Activated CD4-positive, CD25-positive, alpha-beta regulatory T cell treated with anti-CD3 and anti-CD28 coated beads, Interleukin-2, amount 50 U/mL, for 24 hours (primary cell): ENCODE results near the gene KIFC1.
"Not testable (repeated sequence)": the region's sequence is repeated elsewhere in the genome, so short reads cannot be mapped to it uniquely, and the experiment has no call there.

Experiments used
- ATAC-seq, 2 donors: fragments of 150-1000 bp; cut with Tn5 transposase; one replicate each; pipeline ENCODE4 v1.10.0; 2021; ENCODE audit warnings: mild to moderate bottlenecking in 1 of 2, moderate library complexity in 1 of 2

KIFC1 gene

DNA sequence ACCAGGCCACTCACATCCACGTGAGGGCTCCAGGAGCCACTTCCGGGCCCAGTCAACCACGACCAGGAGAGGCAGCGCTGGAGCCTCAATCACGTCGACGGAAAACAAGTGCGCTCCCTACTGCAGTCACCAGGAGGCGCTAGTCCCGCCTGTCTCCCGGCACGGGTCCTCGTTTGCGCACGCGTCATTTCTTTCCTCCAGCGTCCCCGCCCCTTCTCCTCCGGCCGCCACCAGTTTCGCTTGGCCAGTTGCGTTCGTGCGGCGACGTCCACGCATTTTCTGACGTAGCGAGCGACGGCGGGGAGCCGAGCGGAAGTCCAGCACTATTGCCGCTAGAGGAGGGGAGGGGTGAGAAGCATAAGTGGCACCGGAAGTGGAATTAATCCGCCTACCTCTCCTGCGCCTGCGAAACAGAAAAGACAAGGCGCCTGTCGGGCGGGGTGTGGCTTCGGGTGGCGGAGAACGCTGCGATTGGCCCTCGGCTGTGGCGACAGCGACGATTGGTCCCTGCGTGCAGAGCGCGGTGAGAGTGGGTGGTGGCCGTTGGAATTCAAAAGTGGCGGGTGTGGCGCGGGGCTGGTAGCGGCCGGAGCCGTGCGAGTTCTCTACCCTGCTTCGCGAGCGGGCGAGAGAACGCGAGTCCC is at the start of gene KIFC1:
KIFC1 (plus strand) TSS at position 546 of the 644 bp plus-strand sequence. CDS start 163 bp downstream, outside the sequence.
- peak; percentile 96 for ATAC-seq

DNA sequence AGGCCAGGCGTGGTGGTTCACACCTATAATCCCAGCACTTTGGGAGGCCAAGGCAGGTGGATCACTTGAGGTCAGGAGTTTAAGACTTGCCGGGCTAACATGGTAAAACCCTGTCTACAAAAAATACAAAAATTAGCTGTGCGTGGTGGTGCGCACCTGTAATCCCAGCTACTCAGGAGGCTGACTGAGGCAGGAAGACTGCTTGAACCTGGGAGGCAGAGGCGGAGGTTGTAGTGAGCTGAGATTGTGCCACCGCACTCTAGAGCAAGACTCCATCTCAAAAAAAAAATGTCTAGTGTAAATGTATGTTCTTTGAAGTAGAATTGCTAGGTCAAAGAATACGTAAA is 48.0 kb upstream of the KIFC1 start:
- not testable (repeated sequence) for ATAC-seq

DNA sequence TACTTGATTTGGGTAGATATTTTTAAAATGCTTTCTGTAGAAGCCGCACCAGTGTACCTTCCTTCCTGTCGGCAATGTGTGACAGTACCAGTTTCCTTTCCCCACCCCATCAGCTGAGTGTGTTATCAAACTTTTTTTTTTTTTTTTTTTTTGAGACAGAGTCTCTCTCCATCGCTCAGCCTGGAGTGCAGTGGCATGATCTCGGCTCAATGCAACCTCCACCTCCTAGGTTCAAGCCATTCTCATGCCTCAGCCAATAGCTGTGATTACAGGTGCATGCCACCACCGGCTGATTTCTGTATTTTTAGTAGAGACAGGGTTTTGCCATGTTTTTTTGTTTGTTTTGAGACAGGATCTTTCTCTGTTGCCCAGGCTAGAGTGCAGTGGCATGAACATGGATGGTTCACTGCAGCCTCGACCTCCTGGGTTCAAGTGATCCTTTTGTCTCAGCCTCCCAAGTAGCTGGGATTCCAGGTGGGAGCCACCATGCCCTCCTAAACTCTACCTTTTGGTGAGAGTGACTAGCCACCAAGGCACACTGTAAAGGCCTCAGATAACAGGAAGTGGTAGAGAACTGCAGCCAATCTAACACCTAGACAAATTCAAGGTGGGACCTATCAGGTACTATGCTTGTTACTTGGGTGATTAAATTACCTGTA is 47.5 kb upstream of the KIFC1 start:
- peak; percentile 81 to 83 for ATAC-seq

DNA sequence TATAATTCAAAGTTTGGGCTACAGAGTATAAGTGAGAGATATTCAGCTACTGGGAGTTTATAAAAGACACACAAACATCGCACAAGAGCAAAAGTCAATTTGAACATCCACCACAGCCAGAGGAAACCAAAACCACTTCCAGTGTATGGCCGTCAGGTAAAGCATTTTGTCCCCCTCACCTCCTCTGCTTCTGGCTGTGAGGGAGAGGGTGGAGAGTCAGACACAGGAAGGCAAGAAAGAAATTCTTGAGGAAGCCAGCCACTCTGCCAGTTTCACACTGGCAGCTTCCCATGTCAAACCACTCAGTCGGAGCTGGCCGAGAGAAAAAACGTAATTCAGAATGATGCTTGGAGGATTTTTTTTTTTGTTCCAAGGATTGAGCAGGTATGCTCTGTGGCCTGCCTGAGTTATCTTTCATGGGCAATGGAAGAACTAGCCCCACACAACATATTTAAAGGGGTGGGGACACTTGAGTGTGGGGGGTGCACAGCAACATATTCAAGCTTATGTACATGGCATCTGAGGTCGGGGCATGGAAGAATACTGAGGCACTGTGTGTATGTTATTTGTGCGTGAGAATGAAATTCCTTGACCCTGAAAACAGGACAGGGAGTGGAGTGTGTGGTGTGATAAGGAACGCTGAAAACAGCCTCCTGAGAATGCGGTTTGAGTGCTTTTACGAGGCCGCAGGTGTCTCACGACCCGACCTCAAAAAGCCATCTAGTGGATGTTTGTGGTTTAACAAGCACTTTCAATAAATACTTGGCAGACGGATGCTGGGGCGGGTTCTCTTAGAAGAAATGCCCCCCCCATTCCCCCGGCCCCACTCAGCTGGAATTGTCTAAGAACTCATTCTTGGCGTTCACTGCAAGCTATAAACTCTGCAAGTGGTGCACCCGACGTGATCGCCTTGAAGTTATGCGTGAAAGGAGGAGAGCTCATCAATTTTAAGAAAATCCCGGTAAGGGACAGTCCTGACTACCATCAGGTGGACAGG is 46.6 kb upstream of the KIFC1 start:
- peak; percentile 29 to 34 for ATAC-seq

DNA sequence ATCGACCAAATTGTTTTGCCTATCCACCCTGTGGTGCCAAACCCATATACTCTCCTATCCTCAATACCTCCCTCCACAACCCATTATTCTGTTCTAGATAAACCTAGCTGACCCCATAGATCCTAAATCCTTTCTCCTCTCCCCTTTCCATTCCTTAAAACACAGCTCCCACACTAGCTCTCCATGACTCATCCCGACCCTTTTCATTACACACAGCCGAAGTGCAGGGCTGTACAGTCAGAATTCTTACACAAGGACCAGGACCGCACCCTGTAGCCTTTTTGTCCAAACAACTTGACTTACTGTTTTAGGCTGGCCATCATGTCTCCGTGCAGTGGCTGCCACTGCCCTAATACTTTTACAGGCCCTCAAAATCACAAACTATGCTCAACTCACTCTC is 44.7 kb upstream of the KIFC1 start:
- not testable (repeated sequence) for ATAC-seq

GRCh38 chr6:33347816-33348215 is 43.8 kb upstream of the KIFC1 start:
- no peak for ATAC-seq

- ATAC-seq = not testable (repeated sequence)
Measured at GRCh38 chr6:33355860-33356259, 35.8 kb upstream of the KIFC1 start.

DNA sequence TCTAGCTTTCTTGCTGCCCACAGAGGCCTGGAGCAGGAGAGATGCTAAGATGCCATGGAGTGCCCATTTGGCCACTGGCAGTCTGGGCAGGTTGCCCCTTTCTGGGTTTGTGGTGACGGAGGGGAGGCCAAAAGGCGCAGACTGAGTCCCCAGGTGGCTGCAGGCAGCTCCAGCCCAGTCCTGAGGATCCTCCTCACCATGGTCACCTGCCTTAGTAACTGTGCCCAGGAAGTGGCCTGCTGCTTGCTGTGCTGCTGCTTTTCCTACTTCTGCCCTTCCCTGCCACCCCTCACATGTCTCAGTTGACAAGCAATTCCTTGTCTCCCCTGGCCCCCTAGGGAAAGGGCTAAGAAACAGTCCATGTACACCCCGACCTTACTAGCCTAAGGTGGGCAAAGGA is 35.3 kb upstream of the KIFC1 start:
- no peak for ATAC-seq

DNA sequence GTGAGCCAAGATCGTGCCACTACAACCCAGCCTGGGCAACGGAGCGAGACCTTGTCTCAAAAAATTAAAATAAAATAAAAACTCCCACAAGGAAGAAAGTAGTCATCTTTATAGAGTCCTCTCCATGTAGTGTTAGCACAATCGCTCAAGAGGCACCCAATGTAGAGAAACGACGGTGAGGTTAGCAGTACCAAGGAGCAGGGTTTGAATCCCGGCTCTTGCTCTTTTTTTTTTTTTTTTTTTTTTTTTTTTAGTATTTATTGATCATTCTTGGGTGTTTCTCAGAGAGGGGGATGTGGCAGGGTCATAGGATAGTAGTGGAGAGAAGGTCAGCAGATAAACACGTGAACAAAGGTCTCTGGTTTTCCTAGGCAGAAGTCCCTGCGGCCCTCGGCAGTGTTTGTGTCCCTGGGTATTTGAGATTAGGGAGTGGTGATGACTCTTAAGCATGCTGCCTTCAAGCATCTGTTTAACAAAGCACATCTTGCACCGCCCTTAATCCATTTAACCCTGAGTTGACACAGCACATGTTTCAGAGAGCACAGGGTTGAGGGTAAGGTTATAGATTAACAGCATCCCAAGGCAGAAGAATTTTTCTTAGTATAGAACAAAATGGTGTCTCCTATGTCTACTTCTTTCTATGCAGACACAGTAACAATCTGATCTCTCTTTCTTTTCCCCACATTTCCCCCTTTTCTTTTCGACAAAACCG is 34.3 kb upstream of the KIFC1 start:
- ATAC-seq = not testable (repeated sequence)

- no peak for ATAC-seq
Measured at GRCh38 chr6:33359331-33359730, 32.3 kb upstream of the KIFC1 start.

DNA sequence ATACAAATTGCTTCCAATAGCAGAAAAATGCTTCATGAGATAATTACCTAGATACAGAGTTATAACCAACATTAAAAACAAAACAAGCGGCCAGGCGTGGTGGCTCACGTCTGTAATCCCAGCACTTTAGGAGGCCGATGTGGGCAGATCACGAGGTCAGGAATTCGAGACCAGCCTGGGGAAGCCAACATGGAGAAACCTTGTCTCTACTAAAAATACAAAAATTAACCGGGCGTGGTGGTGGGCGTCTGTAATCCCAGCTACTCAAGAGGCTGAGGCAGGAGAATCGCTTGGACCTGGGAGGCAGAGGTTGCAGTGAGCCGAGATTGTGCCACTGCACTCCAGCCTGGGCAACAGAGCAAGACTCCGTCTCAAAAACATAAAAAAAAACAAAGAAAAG is 28.1 kb upstream of the KIFC1 start:
- not testable (repeated sequence) for ATAC-seq

DNA sequence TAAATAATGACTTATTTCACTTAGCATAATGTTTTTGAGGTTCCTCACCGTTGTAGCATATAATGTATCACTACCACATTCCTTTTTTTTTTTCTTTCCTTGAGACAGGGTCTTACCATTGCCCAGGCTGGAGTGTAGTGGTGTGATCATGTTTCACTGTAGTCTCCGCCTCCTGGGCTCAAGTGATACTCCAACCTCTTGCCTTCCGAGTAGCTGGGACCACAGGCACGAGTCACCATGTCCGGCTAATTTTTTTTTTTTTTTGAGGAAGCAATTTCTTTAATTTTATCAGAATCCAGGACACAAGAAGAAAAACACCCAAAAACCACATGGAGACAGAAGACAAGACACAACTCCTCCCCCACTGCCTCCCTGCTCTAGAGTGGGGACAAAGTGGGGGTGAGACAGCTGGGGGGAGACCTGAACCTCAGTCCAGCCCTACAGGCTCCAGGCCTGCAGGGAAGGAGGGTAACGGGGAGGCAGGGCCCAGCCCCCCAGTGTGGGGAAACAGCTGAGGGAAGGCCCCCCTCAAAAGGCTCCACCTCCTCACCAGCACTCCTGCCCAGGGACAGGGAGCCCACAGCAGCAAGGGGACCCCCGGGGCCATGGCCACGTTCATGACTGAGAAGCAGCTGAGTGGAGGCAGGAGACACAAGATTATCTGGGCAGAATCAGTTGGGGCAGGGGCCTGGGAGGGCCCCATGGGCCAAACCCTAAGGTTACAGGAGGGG is 27.0 kb upstream of the KIFC1 start:
- ATAC-seq = not testable (repeated sequence)

GRCh38 chr6:33365206-33365971 is 26.2 kb upstream of the KIFC1 start:
- ATAC-seq = not testable (repeated sequence)

- ATAC-seq = no peak
Measured at GRCh38 chr6:33367009-33367714, 24.5 kb upstream of the KIFC1 start.

GRCh38 chr6:33367715-33368025 is 24.0 kb upstream of the KIFC1 start:
- not testable (repeated sequence) for ATAC-seq

- not testable (repeated sequence) for ATAC-seq
Measured at GRCh38 chr6:33371901-33372300, 19.7 kb upstream of the KIFC1 start.

DNA sequence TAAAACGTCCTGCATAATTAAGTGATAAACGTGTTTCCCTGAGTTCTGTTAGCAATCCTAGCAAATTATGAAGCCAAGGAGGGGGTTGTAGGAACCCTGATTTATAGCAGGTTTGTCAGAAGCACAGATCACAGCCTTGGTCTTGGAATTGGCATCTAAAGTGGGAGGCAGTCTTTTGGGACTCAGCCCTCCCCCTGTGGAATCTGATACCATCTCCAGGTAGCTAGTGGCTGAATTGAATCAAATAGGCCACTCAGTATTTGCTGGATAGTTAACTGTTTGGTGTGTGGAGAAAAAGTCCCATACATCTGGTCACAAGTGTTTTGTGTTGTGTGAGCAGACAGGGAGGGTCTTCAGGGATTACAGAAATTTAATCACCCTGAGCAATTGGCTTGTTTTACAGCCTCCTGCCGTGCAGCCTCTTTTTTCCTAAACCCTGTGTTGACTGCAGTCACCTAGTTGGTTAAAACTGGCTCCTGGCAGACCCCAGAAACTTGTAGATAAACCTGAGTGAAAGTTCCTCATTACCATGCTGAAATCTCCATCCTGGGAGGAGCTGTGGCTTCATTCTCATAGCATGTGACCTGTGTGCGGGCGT is 19.0 kb upstream of the KIFC1 start:
- ATAC-seq = no peak

DNA sequence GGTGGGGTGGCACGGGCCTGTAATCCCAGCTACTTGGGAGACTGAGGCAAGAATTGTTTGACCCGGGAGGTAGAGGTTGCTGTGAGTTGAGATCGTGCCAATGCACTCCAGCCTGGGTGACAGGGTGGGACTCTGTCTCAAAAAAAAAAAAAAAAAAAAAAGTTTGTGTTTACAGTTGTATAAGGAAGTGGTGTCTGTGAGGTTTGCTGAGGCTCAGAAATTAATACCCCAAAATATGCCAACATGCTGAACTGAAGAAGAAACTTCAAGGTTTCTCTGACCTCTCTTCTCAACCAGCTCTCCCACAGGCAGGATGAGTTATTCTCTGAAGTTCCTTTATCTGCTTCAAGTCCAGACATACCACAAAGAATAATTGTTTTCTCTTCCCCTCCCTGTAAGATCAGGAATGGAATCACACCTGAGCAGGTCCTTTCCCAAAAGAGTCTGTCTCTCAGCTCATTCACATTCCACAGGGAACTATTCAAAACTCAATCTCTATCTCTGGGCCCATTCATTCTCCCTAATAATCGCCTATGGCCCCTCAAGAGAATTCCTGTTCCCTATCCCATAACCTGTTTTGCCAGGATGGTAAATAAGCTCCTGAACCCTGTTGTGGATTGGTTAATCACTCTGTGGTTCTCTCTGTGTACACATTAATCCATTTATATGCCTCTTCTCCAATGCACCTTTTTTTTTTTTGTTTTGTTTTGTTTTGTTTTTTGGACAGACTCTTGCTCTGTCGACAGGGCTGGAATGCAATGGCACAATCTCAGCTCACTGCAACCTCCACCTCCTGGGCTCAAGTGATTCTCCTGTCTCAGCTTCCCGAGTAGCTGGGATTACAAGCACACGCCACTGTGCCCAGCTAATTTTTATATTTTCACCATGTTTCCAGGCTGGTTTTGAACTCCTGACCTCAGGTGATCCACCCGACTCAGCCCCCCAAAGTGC is 17.4 kb upstream of the KIFC1 start:
- no peak for ATAC-seq

DNA sequence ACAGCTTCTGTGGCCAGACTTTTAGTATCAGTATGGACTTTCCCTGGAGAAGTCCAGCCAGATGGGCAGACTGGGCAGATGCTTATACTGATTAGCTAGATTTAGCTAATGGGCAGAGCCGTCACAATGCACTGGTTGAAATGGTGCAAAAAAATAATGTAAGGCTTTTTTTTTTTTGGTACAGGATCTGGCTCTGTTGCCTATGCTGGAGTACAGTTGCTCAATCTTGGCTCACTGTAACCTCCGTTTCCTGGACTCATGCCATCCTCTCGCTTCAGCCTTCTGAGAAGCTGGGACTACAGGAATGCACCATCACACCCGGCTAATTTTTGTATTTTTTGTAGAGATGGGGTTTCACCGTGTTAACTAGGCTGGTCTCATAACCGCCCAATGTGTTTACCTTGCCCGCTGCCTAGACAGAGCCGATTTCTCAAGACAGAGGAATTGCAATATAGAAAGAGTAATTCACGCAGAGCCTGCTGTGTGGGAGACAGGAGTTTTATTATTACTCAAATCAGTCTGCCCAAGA is 16.4 kb upstream of the KIFC1 start:
- ATAC-seq = no peak
